Activated CD4-positive, alpha-beta T cell treated with anti-CD3 and anti-CD28 coated beads, Interleukin-2, amount 10 ng/mL, durations not matched to agents 24 days and 14 days (primary cell): ENCODE results near the gene CD300LB. TPM values are rescaled to one million over a fixed set of nuclear protein-coding genes. Genes with fewer than 3 reads are reported as not detected.
"Not testable (repeated sequence)": the region's sequence is repeated elsewhere in the genome, so short reads cannot be mapped to it uniquely, and the experiment has no call there.

Source experiments
- DNase-seq: peaks from one replicate; pipeline ENCODE4 v3.0.0; 2022
- H3K27ac Mint-ChIP-seq: one replicate; pipeline ENCODE4 v1.8.0; 2022; ENCODE audit warnings: mild to moderate bottlenecking, mixed read lengths
- H3K27me3 Mint-ChIP-seq: one replicate; pipeline ENCODE4 v1.8.0; 2022; ENCODE audit warnings: mixed read lengths
- H3K36me3 Mint-ChIP-seq: one replicate; pipeline ENCODE4 v1.8.0; 2022; ENCODE audit warnings: low read depth, mild to moderate bottlenecking, mixed read lengths
- H3K4me1 Mint-ChIP-seq: one replicate; pipeline ENCODE4 v1.8.0; 2021; ENCODE audit warnings: mixed read lengths
- H3K4me3 Mint-ChIP-seq: one replicate; pipeline ENCODE4 v1.8.0; 2022; ENCODE audit warnings: mild to moderate bottlenecking, moderate library complexity, mixed read lengths
- H3K9me3 Mint-ChIP-seq: one replicate; pipeline ENCODE4 v1.8.0; 2021; ENCODE audit warnings: mixed read lengths
- intact Hi-C: fragments of 100-400 bp; cut with micrococcal nuclease; formaldehyde crosslinking; loops from one replicate; pipeline ENCODE4 v1.15.1; 2023
- total RNA-seq: library from RNA; stranded (reverse); gene quantifications from 2 replicates; pipeline ENCODE4 v1.2.3, GENCODE V29; 2022

The CD300LB gene
- total RNA-seq, 1 donor from 2014 or later, result not detected

DNA sequence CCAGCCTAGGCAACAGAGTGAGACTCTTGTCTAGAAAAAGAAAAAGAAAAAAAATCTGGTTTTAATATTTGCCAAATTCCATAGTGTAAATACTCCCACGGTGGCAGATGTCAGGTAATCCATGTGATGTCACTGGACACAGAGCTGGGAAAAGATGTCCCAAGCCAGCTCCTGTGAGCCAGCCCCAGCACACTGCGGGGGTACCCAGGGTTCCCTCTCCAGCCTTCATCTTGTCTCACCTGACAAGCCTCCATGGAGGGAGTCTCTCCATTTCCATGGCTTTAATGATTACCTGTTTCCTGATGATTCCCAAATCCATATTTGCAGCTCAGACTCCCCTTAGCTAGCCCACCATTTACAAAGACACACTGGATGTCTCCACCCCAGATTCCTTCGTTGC is 4.6 kb downstream of the CD300LB start:
- intact Hi-C loops, result no loop called here
- H3K27me3 Mint-ChIP-seq, result peaks cover 15% of the 10 kb centered on the region
- H3K4me1 Mint-ChIP-seq, result peaks cover 2% of the 10 kb centered on the region
- H3K27ac Mint-ChIP-seq, result no peak overlapping the region
- peaks cover 1% of the 10 kb centered on the region for H3K36me3 Mint-ChIP-seq
- H3K4me3 Mint-ChIP-seq, result no peak overlapping the region
- H3K9me3 Mint-ChIP-seq, result peaks cover 5% of the 10 kb centered on the region
- DNase-seq, result no peak

DNA sequence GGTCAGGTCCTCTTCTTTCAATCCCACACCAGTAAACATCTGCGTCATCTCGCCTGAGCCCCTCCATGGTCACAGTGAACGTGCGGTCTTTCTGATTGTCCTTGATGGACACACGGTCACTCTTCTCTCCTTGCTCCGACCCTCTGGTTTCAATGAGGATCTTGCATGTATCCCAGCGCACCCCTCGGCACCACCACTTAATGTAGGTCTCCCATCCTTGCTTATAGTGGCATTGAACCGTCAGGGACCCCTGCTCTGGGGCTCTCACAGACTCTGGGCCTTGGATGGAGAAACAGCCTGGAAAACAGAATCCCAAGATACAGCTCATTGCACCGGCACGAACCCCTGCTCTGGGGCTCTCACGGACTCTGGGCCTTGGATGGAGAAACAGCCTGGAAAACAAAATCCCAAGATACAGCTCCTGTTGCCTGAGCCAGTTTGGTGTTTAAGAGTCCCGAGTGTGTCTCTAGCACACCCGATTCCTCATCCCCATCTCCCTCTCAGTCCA is 5.4 kb downstream of the CD300LB start:
- Mint-ChIP-seq H3K4me3 (no peak overlapping the region), H3K4me1 (peaks cover 7% of the 10 kb centered on the region), H3K27me3 (peaks cover 10% of the 10 kb centered on the region), H3K9me3 (peaks cover 9% of the 10 kb centered on the region), H3K27ac (no peak overlapping the region), H3K36me3 (peaks cover 1% of the 10 kb centered on the region)
- DNase-seq, result no peak
- intact Hi-C loops, result no loop called here

DNA sequence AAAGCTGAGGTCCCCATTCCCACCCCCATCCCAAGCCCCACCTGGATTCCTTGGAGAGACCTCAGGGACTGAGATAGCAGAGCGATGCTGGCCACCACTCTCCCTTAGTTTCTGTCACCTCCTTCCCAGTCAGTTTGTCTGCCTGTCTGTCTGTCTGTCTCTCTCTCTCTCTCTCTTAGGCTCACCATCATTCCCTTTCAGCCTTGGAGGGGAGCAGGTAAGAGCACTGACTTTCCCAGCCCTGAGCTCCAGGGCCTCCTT is 5.9 kb downstream of the CD300LB start:
- intact Hi-C loops, result no loop called here
- no peak for DNase-seq

DNA sequence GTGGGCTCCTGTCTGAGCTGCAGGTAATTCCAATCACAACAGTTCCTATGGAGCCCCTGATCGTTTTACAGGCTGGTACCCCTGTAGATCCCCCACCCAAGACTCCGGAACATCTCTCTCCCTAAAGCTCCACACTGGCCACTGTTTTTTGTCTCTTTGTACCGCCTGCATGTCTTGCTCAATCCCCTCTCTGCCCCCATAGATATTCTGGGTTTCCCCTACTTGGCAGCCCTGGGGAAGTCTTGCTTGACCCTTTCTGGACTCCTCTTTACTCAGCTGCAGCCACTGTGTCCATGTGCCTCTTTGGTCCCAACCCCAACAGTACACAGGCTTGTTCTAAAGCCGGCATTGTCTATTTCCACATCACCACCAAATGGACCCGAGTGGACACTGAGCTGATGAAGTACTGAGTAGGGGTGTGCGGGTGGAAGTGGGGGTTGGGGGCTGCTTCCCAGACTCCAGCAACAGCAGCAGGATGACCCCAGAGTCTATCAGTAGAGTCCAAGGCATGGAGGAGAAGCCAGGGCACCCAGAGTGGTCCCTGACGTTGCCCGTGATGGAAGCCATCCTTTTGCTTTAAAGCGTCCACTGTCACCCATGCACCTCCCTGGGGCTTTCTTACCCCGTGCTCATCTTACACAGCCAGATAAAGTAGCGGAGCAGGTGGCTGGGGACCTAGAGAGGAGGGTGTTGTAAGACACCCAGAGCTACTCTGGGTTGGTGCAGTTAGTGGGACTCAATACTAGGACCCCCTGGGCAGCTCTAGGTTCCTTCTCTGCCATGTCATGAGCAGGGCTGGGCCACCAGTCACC is 6.4 kb downstream of the CD300LB start:
- intact Hi-C loops, result no loop called here
- no peak overlapping the region for H3K27ac Mint-ChIP-seq
- peaks cover 6% of the 10 kb centered on the region for H3K27me3 Mint-ChIP-seq
- peaks cover 12% of the 10 kb centered on the region for H3K4me1 Mint-ChIP-seq
- H3K9me3 Mint-ChIP-seq, result peaks cover 9% of the 10 kb centered on the region
- H3K36me3 Mint-ChIP-seq, result peaks cover 1% of the 10 kb centered on the region
- no peak overlapping the region for H3K4me3 Mint-ChIP-seq
- DNase-seq, result no peak

More for the DNA sequence above, 5.9 kb downstream of the CD300LB start:
- H3K9me3 Mint-ChIP-seq, result peaks cover 9% of the 10 kb centered on the region
- H3K36me3 Mint-ChIP-seq, result peaks cover 1% of the 10 kb centered on the region
- H3K27ac Mint-ChIP-seq, result no peak overlapping the region
- H3K4me3 Mint-ChIP-seq, result no peak overlapping the region
- peaks cover 8% of the 10 kb centered on the region for H3K4me1 Mint-ChIP-seq
- H3K27me3 Mint-ChIP-seq, result peaks cover 8% of the 10 kb centered on the region

DNA sequence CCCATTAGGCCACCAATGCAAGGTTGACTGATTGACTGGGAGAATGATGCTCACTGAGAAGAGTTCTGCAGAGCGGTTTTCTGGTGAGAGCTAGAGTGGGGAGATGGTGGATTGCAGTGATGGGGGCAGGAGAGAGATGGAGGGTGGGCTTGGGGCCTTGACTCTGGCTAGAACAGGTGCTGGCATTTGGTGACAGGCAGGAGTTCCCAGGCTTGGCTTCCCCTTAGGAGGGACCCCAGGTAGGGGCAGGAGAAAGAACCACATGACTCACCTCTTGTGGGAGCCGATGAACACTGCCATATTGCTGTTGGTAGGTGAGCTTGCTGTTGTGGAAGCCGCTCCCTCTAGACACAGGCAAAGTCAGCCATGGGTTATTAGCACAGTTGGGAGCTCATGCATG is 8.0 kb downstream of the CD300LB start:
- DNase-seq, result no peak

DNA sequence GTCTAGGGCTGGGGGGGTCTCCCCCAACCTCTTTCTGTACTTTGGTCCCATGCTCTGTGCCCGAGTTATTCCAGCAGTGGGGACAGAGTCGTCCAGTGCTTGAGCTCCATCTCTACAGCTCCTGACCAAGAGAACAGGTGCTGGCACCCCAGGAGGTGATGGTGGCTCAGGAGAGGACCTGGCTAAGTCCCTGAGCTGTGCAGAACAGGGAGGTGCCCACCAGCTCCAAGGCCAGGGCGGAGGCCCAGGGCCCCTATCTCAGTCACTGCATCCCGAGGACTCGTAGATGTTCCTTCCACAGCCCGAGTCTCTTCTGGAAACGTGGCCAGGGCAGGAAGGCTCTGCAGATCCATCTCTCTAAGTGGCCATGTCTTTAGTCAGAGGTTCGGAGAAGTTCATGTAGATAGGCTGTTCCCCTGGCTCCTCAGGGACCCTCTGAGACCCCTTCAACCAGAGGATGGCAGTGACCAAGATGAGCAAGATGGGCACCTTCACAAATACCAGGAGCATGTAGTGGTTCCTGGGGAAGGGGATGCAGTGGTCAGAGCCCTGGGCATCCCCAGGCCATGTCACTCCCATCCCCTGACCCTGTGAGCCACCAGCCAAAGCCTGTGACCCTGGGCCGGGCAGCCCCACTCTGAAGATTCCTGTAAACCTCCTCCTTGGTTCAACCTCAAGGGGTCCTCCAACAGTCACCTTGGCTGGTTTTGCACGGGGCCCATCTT is 8.7 kb downstream of the CD300LB start:
- H3K4me1 Mint-ChIP-seq, result peaks cover 12% of the 10 kb centered on the region
- H3K9me3 Mint-ChIP-seq, result peaks cover 19% of the 10 kb centered on the region

More for the DNA sequence above, 8.0 kb downstream of the CD300LB start:
- intact Hi-C loops, result no loop called here
- H3K36me3 Mint-ChIP-seq, result peaks cover 1% of the 10 kb centered on the region
- H3K4me3 Mint-ChIP-seq, result no peak overlapping the region
- no peak overlapping the region for H3K27ac Mint-ChIP-seq
- H3K9me3 Mint-ChIP-seq, result peaks cover 16% of the 10 kb centered on the region
- H3K4me1 Mint-ChIP-seq, result peaks cover 12% of the 10 kb centered on the region
- peaks cover 8% of the 10 kb centered on the region for H3K27me3 Mint-ChIP-seq

DNA sequence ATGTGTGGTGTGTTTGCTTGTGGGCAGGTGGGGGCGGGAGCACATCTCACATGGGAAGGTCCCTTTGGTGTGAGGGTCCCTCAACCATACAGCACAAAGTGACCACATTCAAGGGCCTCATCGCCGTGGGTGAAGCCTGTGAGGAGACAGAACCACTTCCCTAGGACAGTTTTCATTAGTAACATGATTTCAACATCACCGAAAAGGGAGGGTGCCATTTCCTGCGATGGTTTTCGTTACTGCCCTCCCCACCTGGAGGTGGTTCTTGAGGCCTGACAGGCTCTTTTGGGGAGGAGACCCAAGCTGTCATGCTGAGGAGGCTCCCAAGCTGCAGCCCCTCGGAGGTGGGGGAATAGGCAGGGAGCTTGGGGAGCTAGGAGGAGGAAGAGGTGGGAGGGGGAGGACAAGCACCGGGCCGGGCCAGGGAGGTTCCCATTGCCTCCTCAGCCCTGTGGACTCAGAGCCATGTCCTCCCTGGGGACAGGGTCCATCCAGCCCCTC is 9.5 kb downstream of the CD300LB start:
- peaks cover 1% of the 10 kb centered on the region for H3K36me3 Mint-ChIP-seq
- peaks cover 19% of the 10 kb centered on the region for H3K9me3 Mint-ChIP-seq
- H3K27ac Mint-ChIP-seq, result peak overlapping the region; percentile 72
- H3K4me3 Mint-ChIP-seq, result peak overlapping the region; percentile 26
- H3K27me3 Mint-ChIP-seq, result peaks cover 8% of the 10 kb centered on the region
- DNase-seq, result no peak
- peaks cover 12% of the 10 kb centered on the region for H3K4me1 Mint-ChIP-seq
- intact Hi-C loops, result no loop called here

More for the DNA sequence above, 8.7 kb downstream of the CD300LB start:
- peaks cover 8% of the 10 kb centered on the region for H3K27me3 Mint-ChIP-seq
- no peak overlapping the region for H3K27ac Mint-ChIP-seq
- DNase-seq, result no peak
- intact Hi-C loops, result no loop called here
- peaks cover 1% of the 10 kb centered on the region for H3K36me3 Mint-ChIP-seq
- no peak overlapping the region for H3K4me3 Mint-ChIP-seq

DNA sequence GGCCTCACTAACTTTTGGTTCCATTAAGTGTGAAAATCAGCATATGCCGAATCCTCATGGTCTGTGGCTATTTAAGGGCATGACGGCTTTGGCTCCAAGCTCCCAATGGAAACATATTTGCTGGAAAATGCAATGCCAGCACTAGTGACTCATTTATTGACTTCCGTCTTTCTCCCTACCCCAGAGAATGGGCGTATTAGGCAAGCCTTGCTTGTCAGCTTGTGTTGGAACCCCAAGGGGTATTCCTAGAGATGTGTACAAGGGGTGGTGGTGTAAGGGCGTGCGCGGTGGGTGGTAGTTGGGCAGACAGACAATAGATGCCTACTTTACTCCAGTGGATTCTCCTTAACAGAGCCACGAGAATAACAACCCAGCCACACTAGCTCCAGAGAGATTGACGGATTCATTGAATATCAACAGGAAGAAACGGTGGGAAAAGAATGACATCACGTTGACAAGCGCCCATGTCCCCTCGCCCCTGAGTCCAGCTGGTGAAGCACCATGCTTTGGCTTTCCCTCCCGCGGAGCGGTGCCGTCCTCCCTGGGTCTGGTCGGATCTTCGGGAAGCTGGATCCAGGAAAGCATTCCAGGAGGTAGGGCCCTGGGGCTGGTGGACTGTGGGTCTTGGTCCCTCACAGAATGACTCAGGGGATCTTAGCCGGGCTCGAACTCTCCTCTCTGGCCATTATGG is 10.3 kb downstream of the CD300LB start:
- H3K9me3 Mint-ChIP-seq, result peaks cover 19% of the 10 kb centered on the region
- intact Hi-C loops, result no loop called here
- H3K36me3 Mint-ChIP-seq, result peaks cover 1% of the 10 kb centered on the region
- peak overlapping the region; percentile 26 for H3K4me3 Mint-ChIP-seq
- H3K4me1 Mint-ChIP-seq, result peaks cover 12% of the 10 kb centered on the region
- H3K27ac Mint-ChIP-seq, result peak overlapping the region; percentile 72
- peaks cover 8% of the 10 kb centered on the region for H3K27me3 Mint-ChIP-seq
- DNase-seq, result no peak

DNA sequence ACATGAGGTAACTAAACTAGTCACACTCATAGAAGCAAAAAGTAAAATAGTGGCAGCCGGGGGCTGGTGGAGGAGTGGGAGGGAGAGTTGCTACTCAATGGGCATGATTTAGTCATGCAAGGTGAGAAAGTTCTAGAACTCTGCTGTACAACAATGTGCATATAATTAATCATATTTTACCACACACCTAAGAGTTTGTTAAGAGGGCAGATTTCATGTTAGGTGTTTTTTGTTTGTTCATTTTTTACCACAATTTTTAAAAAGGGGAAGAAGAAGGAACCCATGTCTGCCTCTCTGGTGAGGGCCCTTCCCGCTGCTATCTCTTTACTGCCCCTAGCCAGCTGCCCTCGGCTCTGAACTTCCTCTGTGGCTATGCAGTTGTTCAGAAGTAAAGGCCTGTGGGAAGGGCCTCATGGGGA is 11.2 kb downstream of the CD300LB start:
- DNase-seq, result no peak
- Mint-ChIP-seq H3K4me3 (no peak overlapping the region), H3K4me1 (peaks cover 12% of the 10 kb centered on the region), H3K27ac (peak overlapping the region; percentile 68), H3K27me3 (peaks cover 8% of the 10 kb centered on the region), H3K9me3 (peaks cover 19% of the 10 kb centered on the region), H3K36me3 (peaks cover 1% of the 10 kb centered on the region)
- intact Hi-C loops, result no loop called here

DNA sequence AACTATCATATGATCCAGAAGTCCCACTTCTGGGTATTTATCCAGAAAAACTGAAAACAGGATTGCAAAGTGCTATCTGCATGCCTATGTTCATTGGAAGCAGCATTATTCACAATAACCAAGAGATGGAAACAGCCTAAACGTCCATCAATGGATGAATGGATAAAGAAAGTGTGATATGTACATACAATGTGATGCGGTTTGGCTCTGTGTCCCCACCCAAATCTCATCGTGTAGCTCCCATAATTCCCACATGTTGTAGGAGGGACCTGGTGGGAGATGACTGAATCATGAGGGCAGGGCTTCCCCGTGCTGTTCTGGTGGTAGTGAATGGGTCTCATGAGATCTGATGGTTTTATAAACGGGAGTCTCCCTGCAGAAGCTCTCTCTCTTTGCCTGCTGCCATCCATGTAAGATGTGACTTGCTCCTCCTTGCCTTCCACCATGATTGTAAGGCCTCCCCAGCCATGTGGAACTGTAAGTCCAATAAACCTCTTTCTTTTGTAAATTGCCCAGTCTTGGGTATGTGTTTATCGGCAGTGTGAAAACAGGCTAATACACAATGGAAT is 12.8 kb downstream of the CD300LB start:
- DNase-seq, H3K4me3 Mint-ChIP-seq, H3K27ac Mint-ChIP-seq: not testable (repeated sequence)
- H3K27me3 Mint-ChIP-seq, result peaks cover 13% of the 10 kb centered on the region
- intact Hi-C loops, result loop anchor here (10.0 kb wide), 1 partner anchor 234 kb away; no protein-coding TSS in a partner anchor
- peaks cover 23% of the 10 kb centered on the region for H3K4me1 Mint-ChIP-seq
- peaks cover 31% of the 10 kb centered on the region for H3K9me3 Mint-ChIP-seq
- H3K36me3 Mint-ChIP-seq, result peaks cover 12% of the 10 kb centered on the region

DNA sequence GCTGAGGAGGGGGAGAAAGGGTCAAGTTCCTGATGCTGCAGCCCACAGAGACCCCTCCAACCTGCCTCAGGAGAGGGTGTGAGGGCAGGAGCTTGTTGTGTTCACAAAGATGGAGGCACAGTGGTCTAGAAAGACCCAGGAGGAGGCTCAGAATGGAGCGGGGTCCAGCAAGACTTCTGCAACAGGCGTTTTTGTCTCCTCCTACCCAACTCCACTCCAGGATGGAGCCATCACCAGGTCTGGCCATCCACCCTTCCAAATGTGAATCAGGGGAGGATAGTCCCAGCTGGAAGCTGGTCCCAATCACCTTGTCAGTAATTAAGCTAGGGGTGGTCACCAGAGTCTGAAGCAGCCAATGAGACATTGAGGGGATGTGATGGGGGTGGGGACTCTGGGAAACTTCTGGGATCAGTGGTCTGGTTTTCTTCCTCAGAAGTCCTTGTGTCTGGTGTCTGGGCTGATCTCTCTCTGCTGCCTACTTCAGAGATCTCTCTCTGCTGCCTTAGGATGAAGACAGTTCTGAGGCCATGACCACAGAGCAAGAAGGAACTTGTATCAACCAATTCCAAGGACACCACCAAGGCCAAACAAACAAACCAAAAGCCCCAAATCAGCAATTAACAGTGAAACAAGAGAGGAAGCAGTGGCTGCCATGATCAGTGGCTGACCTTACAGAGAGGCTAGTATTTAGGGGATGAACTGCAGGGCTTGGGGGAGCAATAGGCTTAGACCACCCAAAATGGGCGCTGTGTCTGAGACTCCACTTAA is 14.5 kb downstream of the CD300LB start:
- no peak overlapping the region for H3K27ac Mint-ChIP-seq
- no peak overlapping the region for H3K4me3 Mint-ChIP-seq
- peaks cover 25% of the 10 kb centered on the region for H3K9me3 Mint-ChIP-seq
- DNase-seq, result no peak
- peaks cover 12% of the 10 kb centered on the region for H3K36me3 Mint-ChIP-seq
- intact Hi-C loops, result loop anchor here (10.0 kb wide), 1 partner anchor 232 kb away; no protein-coding TSS in a partner anchor
- H3K4me1 Mint-ChIP-seq, result peaks cover 35% of the 10 kb centered on the region
- H3K27me3 Mint-ChIP-seq, result peaks cover 11% of the 10 kb centered on the region

DNA sequence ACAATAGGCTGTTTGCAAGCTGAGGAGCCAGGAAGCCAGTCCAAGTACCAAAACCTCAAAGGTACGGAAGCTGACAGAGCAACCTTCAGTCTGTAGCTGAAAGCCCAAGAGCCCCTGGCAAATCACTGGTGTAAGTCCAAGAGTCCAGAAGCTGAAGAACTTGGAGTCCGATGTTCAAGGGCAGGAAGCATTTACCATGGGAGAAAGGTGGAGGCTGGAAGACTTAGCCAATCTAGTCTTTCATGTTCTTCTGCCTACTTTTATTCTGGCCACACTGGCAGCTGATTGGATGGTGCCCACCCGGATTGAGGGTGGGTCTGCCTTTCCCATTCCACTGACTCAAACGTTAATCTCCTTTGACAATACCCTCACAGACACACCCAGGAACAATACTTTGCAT is 15.3 kb downstream of the CD300LB start:
- Mint-ChIP-seq H3K4me3 (no peak overlapping the region), H3K36me3 (peaks cover 14% of the 10 kb centered on the region), H3K4me1 (peaks cover 33% of the 10 kb centered on the region), H3K27me3 (peaks cover 11% of the 10 kb centered on the region), H3K27ac (no peak overlapping the region), H3K9me3 (peaks cover 22% of the 10 kb centered on the region)
- intact Hi-C loops, result loop anchor here (10.0 kb wide), 1 partner anchor 231 kb away; no protein-coding TSS in a partner anchor
- no peak for DNase-seq
